CD4-positive, alpha-beta T cell treated with Interferon alpha-2 for 1 hour (primary cell): ENCODE results near the gene RLN3.

ENCODE experiments used
- DNase-seq, 2 donors: peaks; one replicate each; pipeline ENCODE4 v3.0.0-alpha.2; 2020 to 2022

RLN3 gene, protein sequence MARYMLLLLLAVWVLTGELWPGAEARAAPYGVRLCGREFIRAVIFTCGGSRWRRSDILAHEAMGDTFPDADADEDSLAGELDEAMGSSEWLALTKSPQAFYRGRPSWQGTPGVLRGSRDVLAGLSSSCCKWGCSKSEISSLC

DNA sequence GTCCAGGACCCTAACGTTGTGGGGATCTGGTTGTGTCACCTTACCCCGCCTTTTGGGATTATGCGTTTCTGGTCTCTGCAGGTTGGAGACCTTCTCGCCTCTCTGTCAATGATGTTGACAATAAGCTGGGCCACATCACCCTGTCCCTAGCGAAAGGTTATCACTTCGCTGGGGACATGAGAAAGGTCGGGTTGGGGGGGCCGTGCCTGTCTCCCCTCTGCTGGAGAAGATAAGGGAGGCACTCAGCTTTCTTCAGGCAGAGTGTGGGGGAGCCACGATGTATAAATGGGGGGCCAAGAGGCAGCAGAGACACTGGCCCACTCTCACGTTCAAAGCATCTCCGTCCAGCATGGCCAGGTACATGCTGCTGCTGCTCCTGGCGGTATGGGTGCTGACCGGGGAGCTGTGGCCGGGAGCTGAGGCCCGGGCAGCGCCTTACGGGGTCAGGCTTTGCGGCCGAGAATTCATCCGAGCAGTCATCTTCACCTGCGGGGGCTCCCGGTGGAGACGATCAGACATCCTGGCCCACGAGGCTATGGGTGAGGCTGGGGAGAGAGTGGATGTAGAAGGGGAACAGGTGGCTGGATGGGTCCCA is at the start of gene RLN3:
RLN3 (plus strand) TSS at position 293 of the 595 bp plus-strand sequence; CDS start at position 350, 57 bp downstream.
- no peak for DNase-seq

DNA sequence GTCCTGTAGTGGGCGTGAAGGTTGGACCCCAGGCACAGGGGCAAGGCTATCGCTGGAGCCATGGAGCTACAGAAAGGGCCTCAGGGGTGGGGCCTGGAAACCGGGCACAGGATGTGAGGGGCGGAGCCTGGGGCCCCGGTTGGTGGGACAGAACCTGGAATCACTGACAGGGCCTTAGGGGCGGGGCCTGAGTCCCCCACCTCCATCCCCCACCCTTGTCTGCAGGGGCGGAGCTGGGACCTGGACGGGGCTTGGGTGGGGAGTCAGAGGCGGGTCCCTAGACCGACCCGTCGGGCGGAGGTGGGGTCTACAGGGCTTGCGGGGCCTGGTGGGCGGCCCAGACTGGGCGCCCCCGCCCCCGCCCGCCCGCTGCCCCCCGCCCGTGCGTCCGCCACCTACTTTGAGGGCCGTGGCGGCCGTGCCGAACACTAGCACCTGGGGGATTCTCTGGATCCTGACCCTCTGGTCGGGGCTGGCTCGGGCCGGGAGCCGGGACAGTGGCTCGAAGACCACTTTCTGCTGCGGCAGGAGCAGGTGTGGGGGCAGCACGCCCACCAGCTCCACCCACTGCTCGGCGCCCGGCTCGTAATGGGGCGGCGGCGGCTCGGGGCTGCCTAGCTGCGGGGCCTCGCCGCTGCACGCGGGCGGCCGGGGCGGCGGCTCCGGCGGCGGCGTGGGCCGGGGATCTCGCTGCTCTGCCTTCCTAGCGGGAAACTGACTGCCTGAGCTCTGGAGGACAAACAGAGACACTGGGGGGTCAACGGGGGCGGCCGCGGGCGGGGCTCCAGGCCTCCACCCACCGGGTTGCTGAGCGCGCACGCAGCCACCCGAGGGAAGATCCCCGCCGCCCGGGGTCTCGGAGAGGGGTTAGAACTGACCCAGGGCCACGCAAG is 49.4 kb upstream of the RLN3 start:
- peak; percentile 44 to 46 for DNase-seq

DNA sequence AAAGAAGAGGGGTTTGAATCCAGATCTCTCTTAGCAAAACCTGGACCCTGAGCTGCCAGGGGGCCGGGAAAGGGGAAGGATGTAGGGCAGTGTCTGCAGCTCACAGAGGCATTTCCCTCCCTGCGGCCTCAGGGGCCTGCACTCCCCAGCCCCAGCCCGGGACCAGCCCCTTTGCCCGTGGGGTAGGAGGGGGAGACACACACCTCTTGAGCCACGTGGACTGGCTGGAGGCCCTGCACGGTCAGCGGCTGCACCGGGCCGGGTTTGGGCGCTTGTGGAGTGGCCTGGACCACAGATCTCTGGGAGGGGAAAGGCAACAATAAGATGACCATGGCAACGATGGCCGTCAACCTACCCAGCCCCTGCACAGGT is 48.7 kb upstream of the RLN3 start:
- DNase-seq: no peak

DNA sequence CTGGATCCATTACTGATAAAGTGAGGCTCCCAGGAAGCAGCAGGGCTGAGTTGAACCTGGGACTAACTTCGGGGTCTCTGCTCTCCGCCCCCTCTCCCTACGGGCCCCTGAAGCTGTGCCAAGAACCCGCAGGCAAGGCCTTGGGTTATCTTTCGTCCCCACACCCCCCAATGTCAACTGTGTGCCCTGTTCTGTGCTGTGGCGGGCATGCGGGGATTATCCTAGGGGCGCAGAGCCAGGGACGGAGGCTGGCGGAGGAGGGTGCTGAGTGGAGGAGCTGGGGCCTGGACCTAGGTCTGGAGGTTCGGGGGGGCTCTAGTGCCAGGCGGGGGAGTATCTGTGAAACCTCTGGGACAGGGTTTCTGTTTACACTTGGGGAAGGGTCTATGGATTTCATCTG is 48.3 kb upstream of the RLN3 start:
- no peak for DNase-seq

- DNase-seq: no peak
These were observed 47.6 kb upstream of the RLN3 start for GRCh38 chr19:13980340-13980739.

DNA sequence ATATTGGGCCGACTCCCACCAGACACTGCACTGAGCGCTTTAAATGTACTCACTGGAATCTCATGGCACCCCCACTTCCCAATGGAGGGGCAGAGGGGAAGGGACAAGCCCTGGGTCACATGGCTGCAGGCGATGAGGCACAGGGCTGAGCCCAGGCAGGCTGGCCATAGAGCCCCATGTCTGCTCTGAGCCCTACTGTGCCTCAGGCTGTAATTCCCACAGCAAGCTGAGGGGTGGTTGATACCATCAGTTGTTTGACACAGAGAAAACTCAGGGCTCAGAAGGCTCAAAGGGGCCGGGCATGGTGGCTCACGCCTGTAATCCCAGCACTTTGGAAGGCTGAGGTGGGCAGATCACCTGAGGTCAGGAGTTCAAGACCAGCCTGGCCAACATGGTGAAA is 46.9 kb upstream of the RLN3 start:
- no peak for DNase-seq

GRCh38 chr19:13981467-13981866 is 46.5 kb upstream of the RLN3 start:
- no peak for DNase-seq

DNA sequence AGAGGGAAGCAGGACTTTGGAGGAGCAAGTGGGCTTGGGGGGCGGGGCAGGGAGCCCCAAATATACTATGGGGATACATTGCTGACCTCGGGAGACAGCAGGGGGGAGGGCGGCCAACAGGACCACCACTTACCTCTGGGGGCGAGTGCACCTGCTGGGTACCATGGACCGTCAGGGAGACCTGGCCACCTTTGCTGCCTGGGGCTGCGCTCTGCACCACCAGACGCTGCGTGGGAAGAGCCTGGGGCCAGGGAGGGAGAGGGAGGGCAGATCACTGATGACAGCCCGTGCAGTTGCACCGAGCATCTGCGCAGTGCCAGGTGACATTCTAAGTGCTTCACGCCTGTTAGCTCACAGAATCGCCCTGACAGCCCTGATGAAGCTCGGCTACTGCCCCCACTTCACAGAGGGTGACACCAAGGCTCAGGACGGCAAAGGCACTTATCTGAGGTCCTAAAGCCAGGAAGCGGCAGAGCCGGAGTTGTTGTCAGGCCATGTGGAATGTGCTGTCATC is 45.9 kb upstream of the RLN3 start:
- no peak for DNase-seq

GRCh38 chr19:13982773-13983172 is 45.2 kb upstream of the RLN3 start:
- no peak for DNase-seq

GRCh38 chr19:13983213-13983889 is 44.6 kb upstream of the RLN3 start:
- DNase-seq: peak in 1 of 2 donors; percentile 53

DNA sequence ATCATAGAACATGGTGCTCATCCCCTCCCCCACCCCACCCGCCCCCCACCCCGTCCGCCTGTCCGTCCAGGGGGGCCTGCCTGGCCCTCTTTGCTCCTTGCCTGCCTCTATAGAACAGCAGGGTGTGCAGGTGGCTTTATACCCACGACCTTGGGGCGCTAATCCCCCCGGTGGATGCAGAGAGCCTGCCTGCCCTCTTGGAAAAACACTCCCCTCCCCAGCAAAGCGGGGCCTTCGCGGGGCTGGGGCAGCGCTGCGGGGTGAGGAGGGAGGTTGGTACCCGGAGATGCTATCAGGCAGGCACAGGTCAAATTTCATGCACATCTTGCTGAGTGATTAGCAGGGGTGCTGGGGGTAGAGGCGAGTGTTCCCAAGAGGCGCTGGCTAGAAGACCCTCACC is 43.8 kb upstream of the RLN3 start:
- DNase-seq: no peak

DNA sequence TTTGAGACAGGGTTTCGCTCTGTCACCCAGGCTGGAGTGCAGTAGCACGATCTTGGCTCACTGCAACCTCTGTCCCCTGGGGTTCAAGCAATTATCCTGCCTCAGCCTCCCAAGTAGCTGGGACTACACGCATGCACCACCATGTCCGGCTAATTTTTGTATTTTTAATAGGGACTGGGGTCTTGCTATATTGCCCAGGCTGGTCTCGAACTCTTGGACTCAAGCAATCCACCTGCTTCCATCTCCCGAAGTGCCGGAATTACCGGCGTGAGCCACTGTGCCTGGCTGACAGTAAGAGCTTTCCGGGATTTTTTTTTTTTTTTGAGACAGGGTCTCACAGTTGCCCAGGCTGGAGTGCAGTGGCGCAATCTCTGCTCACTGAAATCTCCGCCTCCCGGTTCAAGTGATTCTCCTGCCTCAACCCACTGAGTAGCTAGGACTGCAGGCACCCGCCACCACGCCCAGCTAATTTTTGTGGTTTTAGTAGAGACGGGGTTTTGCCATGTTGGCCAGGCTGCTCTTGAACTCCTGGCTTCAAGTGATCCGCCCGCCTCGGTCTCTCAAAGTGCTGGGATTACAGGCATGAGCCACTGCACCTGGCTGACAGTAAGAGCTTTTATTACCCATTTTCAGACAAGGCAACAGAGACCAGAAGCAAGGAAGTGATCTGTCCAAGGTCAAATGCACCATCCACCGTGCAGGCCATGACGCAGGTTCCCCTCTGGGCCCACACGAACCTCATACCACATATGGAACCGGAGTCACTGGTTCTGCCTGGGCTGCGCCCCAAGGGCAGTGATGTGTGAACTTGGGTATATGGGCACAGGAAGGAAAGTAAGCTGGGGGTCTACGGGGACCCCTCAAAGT is 42.8 kb upstream of the RLN3 start:
- peak; percentile 40 to 45 for DNase-seq

DNA sequence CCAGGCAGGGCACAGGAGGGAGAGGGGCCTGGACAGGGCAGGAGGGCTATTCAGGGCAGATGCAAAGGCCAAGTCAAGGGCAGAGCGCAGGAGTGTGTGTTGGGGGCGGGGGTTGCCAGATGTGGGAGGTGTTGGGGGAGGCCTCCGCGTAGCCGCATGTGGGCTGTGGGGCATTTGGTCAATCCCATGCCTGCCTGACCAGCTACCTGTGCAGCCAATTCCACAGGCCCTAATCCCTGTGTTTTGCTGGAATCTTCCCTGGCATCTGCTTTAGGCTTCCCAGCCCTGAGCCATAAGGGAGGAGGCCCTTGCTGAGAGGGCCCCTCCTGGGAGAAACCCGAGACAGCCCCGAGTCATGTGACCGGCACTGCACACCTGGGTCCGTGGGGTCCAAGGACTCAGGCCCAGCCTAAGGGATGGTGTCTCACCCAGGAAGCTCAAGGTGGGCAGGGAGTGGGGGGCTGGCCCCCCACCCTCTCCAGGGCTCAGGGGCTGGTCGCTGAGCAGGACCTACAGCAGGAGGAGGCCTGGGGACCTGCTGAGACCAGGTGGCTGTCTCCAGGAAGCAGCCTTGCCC is 42.1 kb upstream of the RLN3 start:
- no peak for DNase-seq

- DNase-seq: peak; percentile 98
These were observed 41.5 kb upstream of the RLN3 start for GRCh38 chr19:13986348-13986904.

DNA sequence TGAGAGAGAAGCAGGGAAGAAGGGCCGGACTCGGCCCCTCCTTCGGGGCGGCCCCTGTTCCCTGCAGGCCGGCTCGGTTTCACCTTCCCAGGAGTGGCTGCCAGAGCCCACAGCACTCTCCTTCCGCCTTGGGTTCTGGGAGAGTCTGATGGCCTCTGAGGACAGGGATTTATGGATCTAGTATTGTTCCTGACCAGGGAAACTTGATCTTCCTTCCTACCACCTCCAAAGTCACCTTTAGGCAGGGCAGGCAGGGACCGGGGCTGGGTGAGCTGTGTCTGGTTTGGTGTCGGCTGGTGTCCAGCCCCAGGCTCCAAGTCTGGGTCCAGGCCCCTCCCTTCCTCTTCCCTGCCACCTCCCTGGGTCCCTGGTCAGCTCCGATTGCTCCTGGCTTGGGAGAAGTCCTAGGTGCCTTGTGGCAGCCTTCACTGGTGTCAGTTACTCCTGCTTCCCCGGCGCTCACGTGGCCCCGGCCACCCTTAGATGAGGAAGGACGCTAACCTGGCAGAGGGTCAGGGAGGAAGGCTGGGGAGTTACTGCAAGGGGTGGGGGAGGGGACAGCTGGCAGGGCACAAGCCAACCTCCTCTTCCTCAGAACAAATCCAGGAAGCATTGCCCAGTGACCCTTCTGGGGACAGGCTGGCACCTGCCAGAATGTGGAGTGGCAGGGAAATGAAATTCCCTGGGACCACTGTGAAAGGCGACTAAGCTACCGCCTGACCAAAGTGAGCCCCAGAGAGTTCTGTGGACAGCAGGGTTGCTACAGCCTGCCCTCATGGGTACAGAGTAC is 40.7 kb upstream of the RLN3 start:
- no peak for DNase-seq

DNA sequence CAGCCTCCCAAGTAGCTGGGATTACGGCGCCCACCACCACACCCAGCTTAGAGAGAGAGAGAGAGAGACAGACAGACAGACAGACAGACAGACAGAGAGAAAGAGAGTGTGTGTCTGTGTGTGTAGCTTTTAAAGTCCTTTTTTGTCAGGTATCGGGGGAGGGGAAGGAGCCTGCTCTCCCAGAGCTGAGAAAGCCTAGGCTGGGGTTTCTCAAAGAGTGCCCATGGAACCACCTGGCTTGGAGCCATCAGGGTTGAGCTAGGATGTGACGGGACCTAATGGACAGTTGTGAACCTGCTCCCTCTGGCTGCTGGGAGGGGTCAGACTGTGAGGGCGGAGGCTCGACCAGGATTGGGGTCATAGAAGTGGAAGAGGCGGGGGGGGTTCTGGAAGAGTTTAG is 38.5 kb upstream of the RLN3 start:
- DNase-seq: no peak

GRCh38 chr19:13990085-13990484 is 37.9 kb upstream of the RLN3 start:
- DNase-seq: no peak

- DNase-seq: no peak
These were observed 35.9 kb upstream of the RLN3 start for GRCh38 chr19:13992025-13992424.

DNA sequence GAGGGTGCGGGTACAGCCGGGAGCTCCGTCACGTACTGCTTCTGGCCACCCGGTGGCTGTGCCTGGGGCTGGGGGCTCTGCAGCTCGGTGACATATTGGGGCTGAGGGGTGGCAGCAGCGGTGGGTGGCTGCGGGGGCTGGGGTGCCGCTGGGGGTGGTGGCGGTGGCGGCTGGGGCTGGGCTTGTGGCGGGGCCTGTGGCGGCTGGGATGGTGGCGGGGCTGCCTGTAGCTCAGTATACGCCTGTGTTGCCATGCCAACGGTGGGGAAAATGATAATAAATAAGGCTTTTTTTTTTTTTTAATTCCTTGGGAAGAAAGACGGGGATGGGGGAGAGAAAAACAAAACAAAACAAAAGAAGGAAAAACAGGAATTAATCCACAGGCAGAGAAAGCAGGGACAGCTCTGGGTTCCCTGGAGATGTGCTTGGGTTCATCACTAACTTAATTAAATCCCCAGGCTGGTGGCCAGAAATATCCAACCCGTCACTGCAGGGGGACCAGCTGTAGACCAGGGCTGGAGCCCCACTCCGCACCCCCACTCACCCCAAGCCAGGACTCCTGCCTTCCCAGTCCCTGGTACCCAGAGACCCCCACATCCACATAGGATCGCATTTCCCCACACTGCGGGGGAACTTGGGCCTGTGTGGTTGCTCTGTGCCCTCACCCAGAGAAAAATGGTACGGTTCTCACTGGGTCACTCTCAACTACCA is 34.2 kb upstream of the RLN3 start:
- DNase-seq: no peak
